Dendritic cell treated with granulocyte-macrophage colony-stimulating factor and Interleukin-4, amounts not matched to agents 40 ng/mL and 50 ng/mL, for 4 days (primary cell): ENCODE measurements around the gene PATE1.

ENCODE experiments used
- H3K27ac Mint-ChIP-seq: one replicate; pipeline ENCODE4 v1.8.0; 2022; ENCODE audit warnings: mild to moderate bottlenecking, mixed read lengths
- H3K27me3 Mint-ChIP-seq: one replicate; pipeline ENCODE4 v1.8.0; 2022; ENCODE audit warnings: mild to moderate bottlenecking, mixed read lengths
- H3K36me3 Mint-ChIP-seq: one replicate; pipeline ENCODE4 v1.8.0; 2022; ENCODE audit warnings: low read depth, mixed read lengths
- H3K4me1 Mint-ChIP-seq: one replicate; pipeline ENCODE4 v1.8.0; 2022; ENCODE audit warnings: low read depth, mixed read lengths
- H3K4me3 Mint-ChIP-seq: one replicate; pipeline ENCODE4 v1.8.0; 2022; ENCODE audit warnings: mild to moderate bottlenecking, moderate library complexity, mixed read lengths
- H3K9me3 Mint-ChIP-seq: one replicate; pipeline ENCODE4 v1.8.0; 2022; ENCODE audit warnings: mixed read lengths
- intact Hi-C: fragments of 100-400 bp; cut with micrococcal nuclease; formaldehyde crosslinking; loops from one replicate; pipeline ENCODE4 v1.15.0; 2022

Gene PATE1

GRCh38 chr11:125768336-125769046 is 22.4 kb downstream of the PATE1 start:
- Mint-ChIP-seq H3K9me3 (no peaks in the 10 kb centered on the region), H3K27ac (no peak overlapping the region), H3K4me3 (no peak overlapping the region), H3K4me1 (no peaks in the 10 kb centered on the region), H3K36me3 (no peaks in the 10 kb centered on the region), H3K27me3 (no peaks in the 10 kb centered on the region)
- intact Hi-C loops: no loop called here

- no peaks in the 10 kb centered on the region for H3K9me3 Mint-ChIP-seq
- no peaks in the 10 kb centered on the region for H3K36me3 Mint-ChIP-seq
- no peaks in the 10 kb centered on the region for H3K27me3 Mint-ChIP-seq
- intact Hi-C loops: no loop called here
- no peak overlapping the region for H3K4me3 Mint-ChIP-seq
- no peaks in the 10 kb centered on the region for H3K4me1 Mint-ChIP-seq
- no peak overlapping the region for H3K27ac Mint-ChIP-seq
These were observed 24.5 kb downstream of the PATE1 start for GRCh38 chr11:125770583-125770982.

DNA sequence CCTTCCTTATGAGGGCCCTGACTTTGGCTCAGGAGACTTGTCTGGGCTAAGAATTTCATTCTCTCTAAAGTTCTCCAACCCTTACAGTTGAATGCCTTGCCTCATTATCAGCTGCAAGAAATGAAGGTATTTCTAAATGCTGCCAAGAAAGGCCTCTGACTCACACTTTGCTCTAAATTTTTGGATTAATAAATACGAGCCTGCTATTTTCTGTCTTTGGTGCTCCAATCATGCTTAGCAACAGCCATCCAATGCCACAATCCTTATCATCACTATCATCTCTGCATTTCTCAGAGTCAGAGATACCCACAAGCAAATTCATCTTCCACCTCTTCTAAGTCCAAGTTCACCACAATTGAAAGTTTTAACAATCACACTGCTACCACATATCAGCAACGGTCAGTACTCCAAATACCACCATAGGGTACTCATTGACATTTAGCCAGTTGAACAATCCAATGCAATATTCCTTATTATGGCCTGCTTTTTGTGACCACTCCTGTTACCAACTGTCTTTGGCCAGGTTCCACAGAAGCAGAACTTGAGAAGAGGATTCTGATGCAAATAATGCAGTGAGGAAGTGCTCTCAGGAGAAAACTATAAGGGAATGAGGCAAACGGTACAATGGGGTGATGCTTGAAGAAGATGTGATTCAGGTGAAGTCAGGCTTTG is 26.9 kb downstream of the PATE1 start:
- intact Hi-C loops: no loop called here
- H3K27me3 Mint-ChIP-seq: no peaks in the 10 kb centered on the region
- no peak overlapping the region for H3K27ac Mint-ChIP-seq
- H3K4me3 Mint-ChIP-seq: no peak overlapping the region
- no peaks in the 10 kb centered on the region for H3K36me3 Mint-ChIP-seq
- no peaks in the 10 kb centered on the region for H3K9me3 Mint-ChIP-seq
- H3K4me1 Mint-ChIP-seq: no peaks in the 10 kb centered on the region

DNA sequence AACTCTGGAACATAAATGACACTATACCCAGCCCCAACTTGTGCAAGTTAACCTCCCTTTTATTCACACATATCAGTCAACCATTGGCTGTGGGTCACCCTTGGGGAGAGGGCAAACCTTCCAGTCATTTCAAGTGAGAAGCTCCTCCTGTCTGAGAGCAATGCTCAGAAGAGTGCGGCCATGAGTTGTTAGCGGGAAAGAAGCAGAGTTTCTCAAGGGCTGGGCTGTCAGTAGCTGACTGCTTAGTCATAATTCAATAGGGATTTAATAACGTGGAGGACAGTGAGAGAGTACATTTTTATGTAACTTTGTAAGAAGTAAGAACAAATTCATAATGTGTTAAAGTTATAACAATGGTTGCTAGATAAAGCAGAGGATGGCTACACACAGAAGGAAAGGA is 27.4 kb downstream of the PATE1 start:
- intact Hi-C loops: no loop called here
- no peak overlapping the region for H3K27ac Mint-ChIP-seq
- H3K27me3 Mint-ChIP-seq: no peaks in the 10 kb centered on the region
- H3K4me3 Mint-ChIP-seq: no peak overlapping the region
- H3K36me3 Mint-ChIP-seq: no peaks in the 10 kb centered on the region
- H3K9me3 Mint-ChIP-seq: no peaks in the 10 kb centered on the region
- H3K4me1 Mint-ChIP-seq: no peaks in the 10 kb centered on the region

DNA sequence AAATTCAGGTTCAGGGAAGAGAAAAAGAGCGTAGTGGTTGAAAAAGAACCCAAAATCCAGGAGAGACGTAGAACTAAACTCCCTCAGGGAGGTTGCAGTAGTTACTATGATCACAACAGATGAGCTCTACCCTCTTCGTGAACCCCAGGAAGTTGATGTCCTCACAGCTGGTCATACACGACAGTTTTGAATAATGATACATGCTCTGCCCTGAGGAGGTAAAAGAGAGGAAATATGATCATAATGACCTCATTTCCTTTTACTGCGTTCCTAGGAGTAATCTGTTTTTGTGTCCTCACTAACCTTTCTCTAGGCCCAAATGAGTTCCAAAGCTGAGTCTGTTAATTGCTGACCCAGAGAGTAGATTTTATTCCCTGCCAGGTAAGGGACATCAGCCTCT is 31.2 kb downstream of the PATE1 start:
- no peaks in the 10 kb centered on the region for H3K27me3 Mint-ChIP-seq
- H3K27ac Mint-ChIP-seq: no peak overlapping the region
- no peaks in the 10 kb centered on the region for H3K36me3 Mint-ChIP-seq
- intact Hi-C loops: no loop called here
- H3K9me3 Mint-ChIP-seq: no peaks in the 10 kb centered on the region
- H3K4me1 Mint-ChIP-seq: no peaks in the 10 kb centered on the region
- H3K4me3 Mint-ChIP-seq: no peak overlapping the region

DNA sequence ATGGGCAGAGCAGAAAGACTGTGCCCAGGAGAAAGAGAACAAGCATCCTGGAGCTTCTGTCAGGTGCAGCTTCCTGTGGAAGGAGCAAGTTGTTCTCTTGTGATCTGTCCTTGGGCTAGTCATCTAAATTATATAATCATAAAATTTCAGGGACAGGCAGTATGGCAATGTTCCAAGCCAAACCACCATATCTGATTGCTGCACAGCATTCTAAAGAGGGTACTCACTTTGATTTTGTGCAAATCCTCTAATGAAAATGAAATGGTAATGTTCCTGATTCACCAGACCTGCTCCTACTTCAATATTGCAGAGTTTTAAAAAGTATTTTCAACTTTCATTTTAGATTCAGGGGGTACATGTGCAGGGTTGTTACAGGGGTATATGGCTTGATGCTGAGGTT is 32.6 kb downstream of the PATE1 start, which contains the start of gene PATE2:
PATE2 (minus strand) TSS at position 101 of the 400 bp plus-strand sequence; CDS start at position 46, 55 bp downstream.
- Mint-ChIP-seq H3K27me3 (no peaks in the 10 kb centered on the region), H3K9me3 (no peaks in the 10 kb centered on the region), H3K4me1 (no peaks in the 10 kb centered on the region), H3K27ac (no peak within 1 kb of the TSS), H3K36me3 (no peaks in the 10 kb centered on the region), H3K4me3 (no peak within 1 kb of the TSS)
- intact Hi-C loops: no loop called here

GRCh38 chr11:125784678-125785077 is 38.6 kb downstream of the PATE1 start:
- Mint-ChIP-seq H3K27me3 (no peaks in the 10 kb centered on the region), H3K36me3 (no peaks in the 10 kb centered on the region), H3K9me3 (no peaks in the 10 kb centered on the region), H3K27ac (no peak overlapping the region), H3K4me1 (no peaks in the 10 kb centered on the region), H3K4me3 (no peak overlapping the region)
- intact Hi-C loops: no loop called here

- Mint-ChIP-seq H3K4me1 (no peaks in the 10 kb centered on the region), H3K27ac (no peak within 1 kb of the TSS), H3K9me3 (peaks cover 6% of the 10 kb centered on the region), H3K36me3 (no peaks in the 10 kb centered on the region), H3K4me3 (no peak within 1 kb of the TSS), H3K27me3 (no peaks in the 10 kb centered on the region)
- intact Hi-C loops: no loop called here
These were observed 41.7 kb downstream of the PATE1 start, which contains the start of gene PATE3 for GRCh38 chr11:125787827-125788226. TSS of gene PATE3 (plus strand) at chr11:125788127. CDS start at chr11:125788152, 25 bp downstream.

DNA sequence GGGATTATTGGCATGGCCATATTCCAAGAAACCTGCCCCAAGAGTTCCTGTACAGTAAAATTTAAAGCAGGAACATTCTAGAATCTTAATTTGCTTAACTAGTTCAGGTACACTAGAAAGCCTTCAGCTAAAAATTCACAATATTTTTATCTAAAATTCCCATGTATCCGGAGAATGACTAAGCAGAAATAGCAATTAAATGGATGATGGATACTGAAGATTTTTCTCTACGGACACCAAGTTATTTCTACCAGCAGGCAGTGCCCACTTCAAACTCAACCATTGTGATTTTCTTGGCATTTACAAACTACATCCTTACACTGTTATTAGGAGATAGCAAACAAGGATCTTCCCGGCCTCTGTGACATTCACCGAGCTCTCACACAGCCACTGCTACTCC is 44.7 kb downstream of the PATE1 start:
- intact Hi-C loops: no loop called here
- Mint-ChIP-seq H3K4me1 (no peaks in the 10 kb centered on the region), H3K36me3 (no peaks in the 10 kb centered on the region), H3K27me3 (no peaks in the 10 kb centered on the region), H3K9me3 (peaks cover 14% of the 10 kb centered on the region), H3K27ac (no peak overlapping the region), H3K4me3 (no peak overlapping the region)

GRCh38 chr11:125797641-125798040 is 51.6 kb downstream of the PATE1 start:
- Mint-ChIP-seq H3K36me3 (no peaks in the 10 kb centered on the region), H3K27me3 (no peaks in the 10 kb centered on the region), H3K27ac (no peak overlapping the region), H3K9me3 (peaks cover 50% of the 10 kb centered on the region), H3K4me3 (no peak overlapping the region), H3K4me1 (no peaks in the 10 kb centered on the region)
- intact Hi-C loops: no loop called here
